Liver (tissue), 9 donors: ENCODE data around the gene HCFC1R1. TPM values are rescaled to one million over a fixed set of nuclear protein-coding genes. Genes with fewer than 3 reads are reported as not detected.

Experiments
- DNase-seq: peaks from one replicate; pipeline ENCODE4 v3.0.0-alpha.2; 2017; ENCODE audit warnings: low spot score
- H3K27ac ChIP-seq, 2 donors: one replicate each; pipeline ENCODE4 v1.7.0; 2013; ENCODE audit warnings: inconsistent platforms in 2 of 2, low read length in 2 of 2, control low read depth in 1 of 2, low read depth in 1 of 2, mild to moderate bottlenecking in 1 of 2
- H3K27me3 ChIP-seq, 4 donors: one replicate each; pipeline versions ENCODE4 v1.6.1 to v1.7.0; 2013; ENCODE audit warnings: low read length in 3 of 4, inconsistent platforms in 1 of 4, mild to moderate bottlenecking in 1 of 4, moderate library complexity in 1 of 4; ENCODE audit not compliant: control insufficient read depth in 4 of 4, insufficient read depth in 4 of 4
- H3K36me3 ChIP-seq, 4 donors: one replicate each; pipeline versions ENCODE4 v1.6.1 to v1.7.0; 2013; ENCODE audit warnings: low read length in 3 of 4, mild to moderate bottlenecking in 3 of 4, low read depth in 1 of 4, moderate library complexity in 1 of 4; ENCODE audit not compliant: control insufficient read depth in 4 of 4, insufficient read depth in 3 of 4
- H3K4me1 ChIP-seq, 4 donors: one replicate each; pipeline versions ENCODE4 v1.6.1 to v1.7.0; 2013; ENCODE audit warnings: low read length in 3 of 4, mild to moderate bottlenecking in 3 of 4, moderate library complexity in 1 of 4; ENCODE audit not compliant: control insufficient read depth in 4 of 4, insufficient read depth in 4 of 4
- H3K4me3 ChIP-seq, 3 donors: one replicate each; pipeline versions ENCODE4 v1.6.1 to v1.7.0; 2013; ENCODE audit warnings: low read length in 3 of 3, control low read depth in 1 of 3, low read depth in 1 of 3, mild to moderate bottlenecking in 1 of 3
- H3K9ac ChIP-seq, 2 donors: one replicate each; pipeline ENCODE4 v1.7.0; 2013; ENCODE audit warnings: low read length in 2 of 2, mild to moderate bottlenecking in 2 of 2, moderate library complexity in 2 of 2, control low read depth in 1 of 2, low read depth in 1 of 2
- H3K9me3 ChIP-seq, 4 donors: one replicate each; pipeline versions ENCODE4 v1.6.1 to v1.7.0; 2013; ENCODE audit warnings: low read length in 3 of 4; ENCODE audit not compliant: control insufficient read depth in 4 of 4
- ATF3 ChIP-seq: IDR thresholded peaks from 2 replicates; pipeline ENCODE4 v1.6.1; 2016; ENCODE audit warnings: antibody characterized with exemption
- HNF4A ChIP-seq, 2 donors: conservative IDR thresholded peaks; 2 replicates each; pipeline ENCODE4 v1.6.1; 2016; ENCODE audit warnings: antibody characterized with exemption in 2 of 2, mild to moderate bottlenecking in 2 of 2
- HNF4G ChIP-seq: IDR thresholded peaks from 2 replicates; pipeline ENCODE4 v1.6.1; 2016; ENCODE audit warnings: antibody characterized with exemption
- JUND ChIP-seq, 2 donors: IDR thresholded peaks; 2 replicates each; pipeline ENCODE4 v1.6.1; 2016; ENCODE audit warnings: antibody characterized with exemption in 2 of 2
- MAX ChIP-seq: IDR thresholded peaks from 2 replicates; pipeline ENCODE4 v1.6.1; 2016; ENCODE audit warnings: antibody characterized with exemption
- NR2F2 ChIP-seq: IDR thresholded peaks from 2 replicates; pipeline ENCODE4 v1.6.1; 2016; ENCODE audit warnings: antibody characterized with exemption
- RAD21 ChIP-seq, 2 donors: IDR thresholded peaks; 2 replicates each; pipeline ENCODE4 v1.6.1; 2016; ENCODE audit warnings: antibody characterized with exemption in 2 of 2, mild to moderate bottlenecking in 2 of 2
- SP1 ChIP-seq: IDR thresholded peaks from 2 replicates; pipeline ENCODE4 v1.6.1; 2018; ENCODE audit warnings: antibody characterized with exemption, mild to moderate bottlenecking
- TAF1 ChIP-seq: conservative IDR thresholded peaks from 2 replicates; pipeline ENCODE4 v1.6.1; 2016; ENCODE audit warnings: antibody characterized with exemption, mild to moderate bottlenecking
- YY1 ChIP-seq: IDR thresholded peaks from 2 replicates; pipeline ENCODE4 v1.6.1; 2016; ENCODE audit warnings: antibody characterized with exemption, mild to moderate bottlenecking
- ZBTB33 ChIP-seq: IDR thresholded peaks from 2 replicates; pipeline ENCODE4 v1.6.1; 2016; ENCODE audit warnings: antibody characterized with exemption
- WGBS: extraction: QIAGEN DNeasy Blood & Tissue Kit; methylation state at CpG from one replicate; pipeline ENCODE4 v1.1.7; 2013; 5-methylcytosine and 5-hydroxymethylcytosine counted together
- polyA plus RNA-seq, 2 donors: library from polyadenylated mRNA; stranded (reverse) in 1 of 2; unstranded in 1 of 2; fragments of 200-250 nt in 1 of 2; fragments of >200 nt in 1 of 2; fragmentation: Nextera tagmentation in 1 of 2; extraction: Ambion mirVana in 1 of 2; gene quantifications; one replicate each; pipeline versions ENCODE4 v1.2.1 to v1.2.3, GENCODE V29; 2013 to 2015
- total RNA-seq, 2 donors: library from RNA; depleted of rRNA; stranded (reverse); fragments of >200 nt; gene quantifications; one replicate each; pipeline ENCODE4 v1.2.3, GENCODE V29; 2014
- TF ChIP-seq, protein P1 (sequence below): IDR thresholded peaks from 2 replicates; pipeline ENCODE4 v1.6.1; 2016; ENCODE audit warnings: antibody characterized with exemption, mild to moderate bottlenecking
- donor health status: healthy.
- donor health status: healthy.
- donor health status: healthy.
- donor health status: healthy.
- donor health status: healthy.

The HCFC1R1 gene
- total and polyA plus RNA-seq, 4 donors: 1.4 to 17.6 (median 9.2) TPM

DNA sequence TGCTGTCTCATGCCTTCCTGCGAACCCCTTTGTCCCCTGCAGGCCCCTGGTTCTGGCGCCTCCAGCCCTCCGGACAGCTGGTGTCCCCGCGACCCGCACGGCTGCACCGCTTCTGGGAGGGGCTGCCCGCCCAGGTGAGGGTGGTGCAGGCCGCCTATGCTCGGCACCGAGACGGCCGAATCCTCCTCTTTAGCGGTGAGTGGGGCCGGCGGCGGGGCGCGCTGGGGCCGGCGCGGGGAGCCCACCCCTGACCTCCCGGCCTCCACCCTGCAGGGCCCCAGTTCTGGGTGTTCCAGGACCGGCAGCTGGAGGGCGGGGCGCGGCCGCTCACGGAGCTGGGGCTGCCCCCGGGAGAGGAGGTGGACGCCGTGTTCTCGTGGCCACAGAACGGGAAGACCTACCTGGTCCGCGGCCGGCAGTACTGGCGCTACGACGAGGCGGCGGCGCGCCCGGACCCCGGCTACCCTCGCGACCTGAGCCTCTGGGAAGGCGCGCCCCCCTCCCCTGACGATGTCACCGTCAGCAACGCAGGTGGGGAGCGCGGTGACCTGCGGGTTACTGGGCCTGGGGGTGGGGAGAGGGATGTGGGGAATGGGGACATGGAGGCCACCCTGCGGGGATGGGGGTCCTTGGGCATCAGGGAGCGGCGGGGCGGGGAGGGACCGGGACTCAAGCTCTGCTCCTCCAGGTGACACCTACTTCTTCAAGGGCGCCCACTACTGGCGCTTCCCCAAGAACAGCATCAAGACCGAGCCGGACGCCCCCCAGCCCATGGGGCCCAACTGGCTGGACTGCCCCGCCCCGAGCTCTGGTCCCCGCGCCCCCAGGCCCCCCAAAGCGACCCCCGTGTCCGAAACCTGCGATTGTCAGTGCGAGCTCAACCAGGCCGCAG is 34.6 kb upstream of the HCFC1R1 start:
- Histone ChIP-seq H3K27ac (peak overlapping the region; percentile 5 to 86), H3K9ac (peak overlapping the region in 1 of 2 donors; percentile 69), H3K36me3 (peaks cover 0 to 2% (median 0%) of the 10 kb centered on the region in 4 donors), H3K9me3 (no peaks in the 10 kb centered on the region), H3K27me3 (no peaks in the 10 kb centered on the region), H3K4me1 (peaks cover 6 to 18% (median 18%) of the 10 kb centered on the region in 4 donors), H3K4me3 (peak overlapping the region; percentile 8 to 89 (median 65))
- 11% methylated on average over 77 of the region's 77 CpGs for WGBS
- no peak for TF ChIP-seq SP1
- TF ChIP-seq TAF1: no peak
- no peak for TF ChIP-seq HNF4A (conservative IDR thresholded peaks at IDR 0.05)
- TF ChIP-seq, protein P1, sequence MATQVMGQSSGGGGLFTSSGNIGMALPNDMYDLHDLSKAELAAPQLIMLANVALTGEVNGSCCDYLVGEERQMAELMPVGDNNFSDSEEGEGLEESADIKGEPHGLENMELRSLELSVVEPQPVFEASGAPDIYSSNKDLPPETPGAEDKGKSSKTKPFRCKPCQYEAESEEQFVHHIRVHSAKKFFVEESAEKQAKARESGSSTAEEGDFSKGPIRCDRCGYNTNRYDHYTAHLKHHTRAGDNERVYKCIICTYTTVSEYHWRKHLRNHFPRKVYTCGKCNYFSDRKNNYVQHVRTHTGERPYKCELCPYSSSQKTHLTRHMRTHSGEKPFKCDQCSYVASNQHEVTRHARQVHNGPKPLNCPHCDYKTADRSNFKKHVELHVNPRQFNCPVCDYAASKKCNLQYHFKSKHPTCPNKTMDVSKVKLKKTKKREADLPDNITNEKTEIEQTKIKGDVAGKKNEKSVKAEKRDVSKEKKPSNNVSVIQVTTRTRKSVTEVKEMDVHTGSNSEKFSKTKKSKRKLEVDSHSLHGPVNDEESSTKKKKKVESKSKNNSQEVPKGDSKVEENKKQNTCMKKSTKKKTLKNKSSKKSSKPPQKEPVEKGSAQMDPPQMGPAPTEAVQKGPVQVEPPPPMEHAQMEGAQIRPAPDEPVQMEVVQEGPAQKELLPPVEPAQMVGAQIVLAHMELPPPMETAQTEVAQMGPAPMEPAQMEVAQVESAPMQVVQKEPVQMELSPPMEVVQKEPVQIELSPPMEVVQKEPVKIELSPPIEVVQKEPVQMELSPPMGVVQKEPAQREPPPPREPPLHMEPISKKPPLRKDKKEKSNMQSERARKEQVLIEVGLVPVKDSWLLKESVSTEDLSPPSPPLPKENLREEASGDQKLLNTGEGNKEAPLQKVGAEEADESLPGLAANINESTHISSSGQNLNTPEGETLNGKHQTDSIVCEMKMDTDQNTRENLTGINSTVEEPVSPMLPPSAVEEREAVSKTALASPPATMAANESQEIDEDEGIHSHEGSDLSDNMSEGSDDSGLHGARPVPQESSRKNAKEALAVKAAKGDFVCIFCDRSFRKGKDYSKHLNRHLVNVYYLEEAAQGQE: no peak
- TF ChIP-seq RAD21 (IDR thresholded peaks at IDR 0.05): no peak
- TF ChIP-seq ZBTB33: no peak
- TF ChIP-seq NR2F2: no peak
- no peak for TF ChIP-seq ATF3
- no peak for TF ChIP-seq MAX
- no peak for TF ChIP-seq HNF4G
- no peak for TF ChIP-seq JUND (IDR thresholded peaks at IDR 0.05)
- TF ChIP-seq YY1: no peak
- DNase-seq: no peak

- Histone ChIP-seq H3K27me3 (no peaks in the 10 kb centered on the region), H3K9me3 (no peaks in the 10 kb centered on the region), H3K4me1 (peaks cover 6 to 18% (median 18%) of the 10 kb centered on the region in 4 donors), H3K4me3 (peak overlapping the region in 1 of 3 donors; percentile 89), H3K9ac (no peak overlapping the region), H3K36me3 (peaks cover 0 to 2% (median 0%) of the 10 kb centered on the region in 4 donors), H3K27ac (no peak overlapping the region)
- no peak for DNase-seq
- TF ChIP-seq NR2F2: no peak
- WGBS: 91% methylated on average over 22 of the region's 22 CpGs
Measured at GRCh38 chr16:3057181-3058138, 33.7 kb upstream of the HCFC1R1 start.
